ENCODE results near the gene KLHL11. TPM values are rescaled to one million over a fixed set of nuclear protein-coding genes. Genes with fewer than 3 reads are reported as not detected.

Gene KLHL11
- total and polyA plus RNA-seq, 2 of the 8 experiments (the other 6 are each of a cell fraction or from before 2014, with no cell fraction given), result 4.2 to 13.7 TPM

DNA sequence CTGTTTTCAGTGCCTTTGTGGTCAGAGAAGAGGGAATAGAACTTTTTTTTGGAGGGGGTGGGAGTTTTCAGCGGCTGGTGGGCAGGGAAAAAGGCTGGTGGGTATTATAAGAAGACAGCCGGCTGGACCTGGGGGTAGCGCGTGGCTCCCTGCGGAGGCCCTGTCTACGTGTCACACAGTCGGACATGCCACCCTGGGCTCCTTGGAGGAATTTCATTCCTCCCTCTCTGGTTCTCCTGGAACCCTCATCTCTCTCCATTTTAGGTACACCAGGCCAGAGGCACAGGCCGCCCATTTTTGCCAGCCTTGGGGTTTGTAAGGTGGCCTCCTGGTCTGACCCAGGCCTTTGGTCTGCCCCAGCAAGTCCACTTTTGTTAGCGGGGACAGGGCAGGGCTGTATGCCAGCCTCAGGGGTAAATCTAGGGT lies 51.5 kb downstream of the KLHL11 start (continued):
- no peak for TF ChIP-seq GABPA (IDR thresholded peaks at IDR 0.05; ENCODE audit: borderline replicate concordance, insufficient read depth, low read length)
- no peak for TF ChIP-seq CBX5 (IDR thresholded peaks at IDR 0.05; ENCODE audit: low read depth, low read length)

All from H1 (cell line).